ENCODE results near the gene SH2D4B. TPM values are rescaled to one million over a fixed set of nuclear protein-coding genes. Genes with fewer than 3 reads are reported as not detected.

The SH2D4B gene
- total RNA-seq, 2 experiments from 2014 or later = 0.16 to 0.31 TPM

DNA sequence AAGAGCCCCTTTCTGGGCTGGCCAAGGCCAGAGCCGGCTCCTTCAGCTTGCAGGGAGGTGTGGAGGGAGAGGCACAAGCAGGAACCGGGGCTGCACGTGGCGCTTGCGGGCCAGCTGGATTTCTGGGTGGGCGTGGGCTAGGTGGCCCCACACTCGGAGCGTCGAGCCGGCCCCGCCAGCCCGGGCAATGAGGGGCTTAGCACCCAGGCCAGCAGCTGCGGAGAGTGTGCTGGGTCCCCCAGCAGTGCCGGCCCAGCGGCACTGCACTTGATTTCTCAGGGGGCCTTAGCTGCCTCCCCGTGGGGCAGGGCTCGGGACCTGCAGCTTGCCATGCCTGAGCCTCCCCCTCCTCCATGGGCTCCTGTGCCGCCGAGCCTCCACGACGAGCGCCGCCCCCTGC is 48.1 kb downstream of the SH2D4B start:
- H3K27ac Mint-ChIP-seq = no peak overlapping the region
- ATAC-seq (ENCODE audit: poor library complexity) = no peak
- DNase-seq = no peak
- no peaks in the 10 kb centered on the region for H3K27me3 ChIP-seq (ENCODE audit: control insufficient read depth in 1 of 2, insufficient read depth in 2 of 2, low read length in 2 of 2)
- no peaks in the 10 kb centered on the region for H3K36me3 ChIP-seq (ENCODE audit: insufficient read depth, low read length)
- H3K9me3 ChIP-seq (ENCODE audit: control insufficient read depth in 1 of 2, insufficient read depth in 1 of 2, low read length in 2 of 2) = no peaks in the 10 kb centered on the region
- no peaks in the 10 kb centered on the region for H3K4me1 Mint-ChIP-seq (ENCODE audit: low read depth)
- intact Hi-C loops (cut with DNase I, micrococcal nuclease) = loop anchor here in 1 of 2 experiments (10.0 kb wide), 1 partner anchor 141 kb away; no protein-coding TSS in a partner anchor
- no peaks in the 10 kb centered on the region for H3K27me3 Mint-ChIP-seq
- POLR2A ChIA-PET = no interaction called here
- CTCF ChIA-PET = no interaction called here
- TF ChIP-seq, protein P1, sequence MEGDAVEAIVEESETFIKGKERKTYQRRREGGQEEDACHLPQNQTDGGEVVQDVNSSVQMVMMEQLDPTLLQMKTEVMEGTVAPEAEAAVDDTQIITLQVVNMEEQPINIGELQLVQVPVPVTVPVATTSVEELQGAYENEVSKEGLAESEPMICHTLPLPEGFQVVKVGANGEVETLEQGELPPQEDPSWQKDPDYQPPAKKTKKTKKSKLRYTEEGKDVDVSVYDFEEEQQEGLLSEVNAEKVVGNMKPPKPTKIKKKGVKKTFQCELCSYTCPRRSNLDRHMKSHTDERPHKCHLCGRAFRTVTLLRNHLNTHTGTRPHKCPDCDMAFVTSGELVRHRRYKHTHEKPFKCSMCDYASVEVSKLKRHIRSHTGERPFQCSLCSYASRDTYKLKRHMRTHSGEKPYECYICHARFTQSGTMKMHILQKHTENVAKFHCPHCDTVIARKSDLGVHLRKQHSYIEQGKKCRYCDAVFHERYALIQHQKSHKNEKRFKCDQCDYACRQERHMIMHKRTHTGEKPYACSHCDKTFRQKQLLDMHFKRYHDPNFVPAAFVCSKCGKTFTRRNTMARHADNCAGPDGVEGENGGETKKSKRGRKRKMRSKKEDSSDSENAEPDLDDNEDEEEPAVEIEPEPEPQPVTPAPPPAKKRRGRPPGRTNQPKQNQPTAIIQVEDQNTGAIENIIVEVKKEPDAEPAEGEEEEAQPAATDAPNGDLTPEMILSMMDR (IDR thresholded peaks at IDR 0.05) = no peak
- no peak overlapping the region for H3K4me3 ChIP-seq (ENCODE audit: low read length)
- H3K4me1 ChIP-seq (ENCODE audit: insufficient read depth, low read length) = no peaks in the 10 kb centered on the region
- H3K27ac ChIP-seq (ENCODE audit: low read depth in 1 of 2, low read length in 2 of 2) = no peak overlapping the region
- no peak overlapping the region for H3K4me3 Mint-ChIP-seq
- H3K9me3 Mint-ChIP-seq = no peaks in the 10 kb centered on the region
- no peaks in the 10 kb centered on the region for H3K36me3 Mint-ChIP-seq (ENCODE audit: low read depth)

DNA sequence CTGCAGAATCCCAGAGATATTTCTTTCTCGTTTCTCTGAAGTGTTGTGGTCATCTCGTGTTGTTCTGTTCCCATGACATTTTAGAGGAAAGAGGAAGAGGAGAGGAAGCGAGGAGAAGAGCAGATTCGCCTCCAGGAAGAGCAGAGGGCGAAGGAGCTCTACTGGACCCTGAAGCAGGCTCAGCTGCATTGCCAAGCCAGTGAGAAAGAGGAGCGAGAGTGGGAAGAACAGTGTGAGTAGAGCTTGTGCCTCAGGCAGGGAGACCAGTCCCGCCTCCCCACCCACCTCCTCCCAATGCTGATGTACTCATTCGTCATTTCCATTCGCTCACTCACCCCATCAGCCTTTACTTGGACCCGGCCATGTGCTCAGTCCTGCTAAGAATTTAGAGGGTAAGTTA is 50.8 kb downstream of the SH2D4B start:
- no peak overlapping the region for H3K4me3 ChIP-seq (ENCODE audit: low read length)
- ATAC-seq (ENCODE audit: poor library complexity) = no peak
- no peaks in the 10 kb centered on the region for H3K27me3 Mint-ChIP-seq
- no peaks in the 10 kb centered on the region for H3K36me3 Mint-ChIP-seq (ENCODE audit: low read depth)
- ChIA-PET POLR2A (no interaction called here), CTCF (no interaction called here)
- no peaks in the 10 kb centered on the region for H3K9me3 ChIP-seq (ENCODE audit: control insufficient read depth in 1 of 2, insufficient read depth in 1 of 2, low read length in 2 of 2)
- intact Hi-C loops (cut with DNase I, micrococcal nuclease) = loop anchor here in 1 of 2 experiments (10.0 kb wide), 1 partner anchor 144 kb away; no protein-coding TSS in a partner anchor
- no peak overlapping the region for H3K4me3 Mint-ChIP-seq
- TF ChIP-seq, protein P1 (IDR thresholded peaks at IDR 0.05) = no peak
- no peak overlapping the region for H3K27ac Mint-ChIP-seq
- no peaks in the 10 kb centered on the region for H3K9me3 Mint-ChIP-seq
- H3K27ac ChIP-seq (ENCODE audit: low read depth in 1 of 2, low read length in 2 of 2) = no peak overlapping the region
- no peaks in the 10 kb centered on the region for H3K4me1 ChIP-seq (ENCODE audit: insufficient read depth, low read length)
- H3K4me1 Mint-ChIP-seq (ENCODE audit: low read depth) = no peaks in the 10 kb centered on the region
- no peaks in the 10 kb centered on the region for H3K27me3 ChIP-seq (ENCODE audit: control insufficient read depth in 1 of 2, insufficient read depth in 2 of 2, low read length in 2 of 2)
- no peak for DNase-seq
- H3K36me3 ChIP-seq (ENCODE audit: insufficient read depth, low read length) = no peaks in the 10 kb centered on the region

DNA sequence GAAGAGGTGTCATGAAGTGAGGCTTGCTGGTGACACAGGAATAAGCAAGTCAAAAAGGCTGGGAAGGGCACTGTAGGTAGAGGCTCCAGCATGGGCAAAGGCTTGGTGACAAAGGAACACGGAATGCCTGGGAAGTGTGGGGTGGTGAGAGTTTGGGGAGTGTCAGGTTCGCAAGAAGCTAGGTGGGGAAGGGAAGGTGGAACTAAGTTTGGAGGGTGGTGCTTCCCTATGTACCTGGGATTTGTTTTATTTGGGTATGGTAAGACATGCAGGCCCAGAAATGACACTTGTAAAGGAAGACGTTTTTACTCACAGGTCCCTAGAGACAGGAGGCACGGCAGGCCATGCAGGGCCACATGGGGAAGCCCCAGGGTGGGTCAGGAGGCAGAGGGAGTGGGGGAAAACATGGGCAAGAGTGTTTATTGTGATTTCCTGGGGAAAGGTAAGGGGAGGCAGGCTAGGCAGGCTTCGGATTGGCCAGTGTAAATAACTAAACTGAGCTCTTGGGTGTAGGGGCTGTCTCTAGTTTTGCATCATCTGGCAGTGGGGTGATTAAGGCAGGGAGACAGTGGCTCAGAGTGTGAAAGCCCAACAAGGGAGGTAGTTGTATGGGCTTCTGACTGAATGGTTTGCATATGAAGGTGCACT is 52.1 kb downstream of the SH2D4B start:
- Mint-ChIP-seq H3K36me3 (ENCODE audit: low read depth) (no peaks in the 10 kb centered on the region), H3K4me1 (ENCODE audit: low read depth) (no peaks in the 10 kb centered on the region), H3K9me3 (no peaks in the 10 kb centered on the region), H3K27me3 (no peaks in the 10 kb centered on the region), H3K4me3 (no peak overlapping the region), H3K27ac (no peak overlapping the region)
- ChIA-PET POLR2A (no interaction called here), CTCF (no interaction called here)
- no peak for ATAC-seq (ENCODE audit: poor library complexity)
- no peak for DNase-seq
- TF ChIP-seq, protein P1 (IDR thresholded peaks at IDR 0.05) = no peak
- no peak overlapping the region for H3K4me3 ChIP-seq (ENCODE audit: low read length)
- H3K36me3 ChIP-seq (ENCODE audit: insufficient read depth, low read length) = no peaks in the 10 kb centered on the region
- H3K27ac ChIP-seq (ENCODE audit: low read depth in 1 of 2, low read length in 2 of 2) = no peak overlapping the region
- H3K9me3 ChIP-seq (ENCODE audit: control insufficient read depth in 1 of 2, insufficient read depth in 1 of 2, low read length in 2 of 2) = no peaks in the 10 kb centered on the region
- H3K27me3 ChIP-seq (ENCODE audit: control insufficient read depth in 1 of 2, insufficient read depth in 2 of 2, low read length in 2 of 2) = no peaks in the 10 kb centered on the region
- intact Hi-C loops (cut with DNase I, micrococcal nuclease) = loop anchor here in 1 of 2 experiments (10.0 kb wide), 1 partner anchor 145 kb away; no protein-coding TSS in a partner anchor
- no peaks in the 10 kb centered on the region for H3K4me1 ChIP-seq (ENCODE audit: insufficient read depth, low read length)
